Mammary epithelial cell (primary cell): ENCODE results near the gene HS2ST1.

Experiments used
- CTCF ChIP-seq, 2 donors: IDR thresholded peaks in 1 of 2; conservative IDR thresholded peaks in 1 of 2; 2 replicates each; pipeline ENCODE4 v1.5.1; 2011 to 2012; ENCODE audit warnings: inconsistent platforms in 2 of 2, low read length in 2 of 2, mild to moderate bottlenecking in 2 of 2, control low read depth in 1 of 2, low read depth in 1 of 2; ENCODE audit not compliant: insufficient read depth in 1 of 2; ENCODE audit errors: extremely low read depth in 1 of 2
- EZH2 ChIP-seq: IDR thresholded peaks from 2 replicates; pipeline ENCODE4 v1.6.1; 2012; ENCODE audit warnings: low read length, inconsistent platforms, borderline replicate concordance

GRCh38 chr1:86942042-86942441 lies 27.6 kb downstream of the HS2ST1 start:
- TF ChIP-seq CTCF (conservative IDR thresholded peaks at IDR 0.05 in 1 of 2, IDR thresholded peaks at IDR 0.05 in 1 of 2; ENCODE audit: extremely low read depth in 1 of 2, insufficient read depth in 1 of 2, low read depth in 1 of 2, low read length in 2 of 2) (no peak), EZH2 (no peak)
